Urinary bladder (tissue), 4 donors: ENCODE data around the gene NOS1AP. TPM values are rescaled to one million over a fixed set of nuclear protein-coding genes. Genes with fewer than 3 reads are reported as not detected.
A peak's percentile ranks its signal among the peaks of the same experiment; 100 is the strongest.

Experiments
- DNase-seq: peaks from one replicate; pipeline ENCODE4 v3.0.0-alpha.2; 2015; ENCODE audit errors: extremely low spot score
- H3K27ac ChIP-seq: one replicate; pipeline ENCODE4 v1.5.1; 2013; ENCODE audit warnings: low read depth, mild to moderate bottlenecking, moderate library complexity
- H3K36me3 ChIP-seq: one replicate; pipeline ENCODE4 v1.6.1; 2013; ENCODE audit warnings: mild to moderate bottlenecking, moderate library complexity; ENCODE audit not compliant: insufficient read depth
- H3K4me1 ChIP-seq: one replicate; pipeline ENCODE4 v1.6.1; 2013; ENCODE audit warnings: mild to moderate bottlenecking, moderate library complexity; ENCODE audit not compliant: insufficient read depth
- H3K4me3 ChIP-seq: one replicate; pipeline ENCODE4 v1.5.1; 2013; ENCODE audit warnings: low read depth, low read length
- WGBS: extraction: QIAGEN DNeasy Blood & Tissue Kit; methylation state at CpG from one replicate; pipeline ENCODE4 v1.1.7; 2013; 5-methylcytosine and 5-hydroxymethylcytosine counted together
- polyA plus RNA-seq: library from polyadenylated mRNA; stranded (reverse); fragments of 200-250 nt; gene quantifications from one replicate; pipeline ENCODE4 v1.2.3, GENCODE V29; 2013
- total RNA-seq: library from RNA; depleted of rRNA; stranded (reverse); fragments of >200 nt; gene quantifications from one replicate; pipeline ENCODE4 v1.2.3, GENCODE V29; 2014
- donor health status: healthy with polysubstance abuse.
- donor health status: healthy.

The NOS1AP gene
- total and polyA plus RNA-seq, 2 donors, result 0.92 to 2.0 TPM

- Histone ChIP-seq H3K27ac (no peak overlapping the region), H3K36me3 (no peaks in the 10 kb centered on the region), H3K4me3 (no peak overlapping the region), H3K4me1 (no peaks in the 10 kb centered on the region)
- no peak for DNase-seq
- 43% methylated on average over 3 of the region's 3 CpGs for WGBS
These were observed 214.9 kb downstream of the NOS1AP start for GRCh38 chr1:162284206-162284955.

GRCh38 chr1:162285149-162285561 is 215.7 kb downstream of the NOS1AP start:
- no peaks in the 10 kb centered on the region for H3K36me3 ChIP-seq
- no peaks in the 10 kb centered on the region for H3K4me1 ChIP-seq
- DNase-seq, result peak; percentile 76
- H3K4me3 ChIP-seq, result no peak overlapping the region
- H3K27ac ChIP-seq, result no peak overlapping the region
- WGBS, result 37% methylated on average over 5 of the region's 5 CpGs

GRCh38 chr1:162291000-162291399 is 221.5 kb downstream of the NOS1AP start:
- WGBS, result 83% methylated on average over 1 of the region's 1 CpG
- Histone ChIP-seq H3K36me3 (no peaks in the 10 kb centered on the region), H3K27ac (no peak overlapping the region), H3K4me3 (no peak overlapping the region), H3K4me1 (no peaks in the 10 kb centered on the region)
- DNase-seq, result no peak

GRCh38 chr1:162292422-162292849 is 222.9 kb downstream of the NOS1AP start:
- Histone ChIP-seq H3K36me3 (no peaks in the 10 kb centered on the region), H3K27ac (no peak overlapping the region), H3K4me3 (no peak overlapping the region), H3K4me1 (no peaks in the 10 kb centered on the region)
- WGBS, result 58% methylated on average over 2 of the region's 2 CpGs
- no peak for DNase-seq

GRCh38 chr1:162293073-162293692 is 223.7 kb downstream of the NOS1AP start:
- no peak for DNase-seq
- no peaks in the 10 kb centered on the region for H3K4me1 ChIP-seq
- 80% methylated on average over 5 of the region's 5 CpGs for WGBS

GRCh38 chr1:162294015-162294414 is 224.5 kb downstream of the NOS1AP start:
- 78% methylated on average over 3 of the region's 3 CpGs for WGBS
- no peak overlapping the region for H3K27ac ChIP-seq
- H3K4me1 ChIP-seq, result no peaks in the 10 kb centered on the region
- no peak for DNase-seq
- no peak overlapping the region for H3K4me3 ChIP-seq
- H3K36me3 ChIP-seq, result no peaks in the 10 kb centered on the region

More at GRCh38 chr1:162293073-162293692, 223.7 kb downstream of the NOS1AP start:
- Histone ChIP-seq H3K36me3 (no peaks in the 10 kb centered on the region), H3K27ac (no peak overlapping the region), H3K4me3 (no peak overlapping the region)

- no peaks in the 10 kb centered on the region for H3K36me3 ChIP-seq
- DNase-seq, result no peak
- WGBS, result 81% methylated on average over 4 of the region's 4 CpGs
- no peaks in the 10 kb centered on the region for H3K4me1 ChIP-seq
- H3K4me3 ChIP-seq, result no peak overlapping the region
- no peak overlapping the region for H3K27ac ChIP-seq
These were observed 227.7 kb downstream of the NOS1AP start for GRCh38 chr1:162297208-162297607.

- DNase-seq, result no peak
- Histone ChIP-seq H3K27ac (no peak overlapping the region), H3K4me3 (no peak overlapping the region), H3K4me1 (no peaks in the 10 kb centered on the region), H3K36me3 (no peaks in the 10 kb centered on the region)
- WGBS, result 92% methylated on average over 2 of the region's 2 CpGs
These were observed 228.8 kb downstream of the NOS1AP start for GRCh38 chr1:162298266-162298665.

- H3K27ac ChIP-seq, result no peak overlapping the region
- H3K4me1 ChIP-seq, result no peaks in the 10 kb centered on the region
- DNase-seq, result no peak
- no peak overlapping the region for H3K4me3 ChIP-seq
- no peaks in the 10 kb centered on the region for H3K36me3 ChIP-seq
These were observed 229.5 kb downstream of the NOS1AP start for GRCh38 chr1:162299018-162299417.

GRCh38 chr1:162300057-162300917 is 230.8 kb downstream of the NOS1AP start:
- Histone ChIP-seq H3K36me3 (no peaks in the 10 kb centered on the region), H3K4me3 (no peak overlapping the region), H3K27ac (no peak overlapping the region), H3K4me1 (no peaks in the 10 kb centered on the region)
- DNase-seq, result no peak
- 75% methylated on average over 8 of the region's 8 CpGs for WGBS

- DNase-seq, result no peak
- no peak overlapping the region for H3K27ac ChIP-seq
- no peaks in the 10 kb centered on the region for H3K4me1 ChIP-seq
- no peaks in the 10 kb centered on the region for H3K36me3 ChIP-seq
- 87% methylated on average over 4 of the region's 4 CpGs for WGBS
- H3K4me3 ChIP-seq, result no peak overlapping the region
These were observed 232.2 kb downstream of the NOS1AP start for GRCh38 chr1:162301696-162302095.

- 96% methylated on average over 3 of the region's 3 CpGs for WGBS
- H3K4me1 ChIP-seq, result no peaks in the 10 kb centered on the region
- no peak for DNase-seq
- H3K4me3 ChIP-seq, result no peak overlapping the region
- no peak overlapping the region for H3K27ac ChIP-seq
- no peaks in the 10 kb centered on the region for H3K36me3 ChIP-seq
These were observed 233.0 kb downstream of the NOS1AP start for GRCh38 chr1:162302306-162303003.

GRCh38 chr1:162303004-162303344 is 233.5 kb downstream of the NOS1AP start:
- Histone ChIP-seq H3K36me3 (no peaks in the 10 kb centered on the region), H3K4me1 (no peaks in the 10 kb centered on the region), H3K4me3 (no peak overlapping the region), H3K27ac (no peak overlapping the region)
- 92% methylated on average over 3 of the region's 3 CpGs for WGBS
- no peak for DNase-seq
